SK-N-MC (cell line): ENCODE data around the gene PSD4.

Source experiments
- EZH2 ChIP-seq: fragments of 200-600 bp; sonication (generic); IDR thresholded peaks from one replicate; pipeline ENCODE4 v1.6.1; 2017; ENCODE audit warnings: antibody characterized with exemption
- POLR2AphosphoS5 ChIP-seq: IDR thresholded peaks from 2 replicates; pipeline ENCODE4 v1.6.1; 2012; ENCODE audit warnings: mild to moderate bottlenecking, low read depth, low read length, borderline replicate concordance

DNA sequence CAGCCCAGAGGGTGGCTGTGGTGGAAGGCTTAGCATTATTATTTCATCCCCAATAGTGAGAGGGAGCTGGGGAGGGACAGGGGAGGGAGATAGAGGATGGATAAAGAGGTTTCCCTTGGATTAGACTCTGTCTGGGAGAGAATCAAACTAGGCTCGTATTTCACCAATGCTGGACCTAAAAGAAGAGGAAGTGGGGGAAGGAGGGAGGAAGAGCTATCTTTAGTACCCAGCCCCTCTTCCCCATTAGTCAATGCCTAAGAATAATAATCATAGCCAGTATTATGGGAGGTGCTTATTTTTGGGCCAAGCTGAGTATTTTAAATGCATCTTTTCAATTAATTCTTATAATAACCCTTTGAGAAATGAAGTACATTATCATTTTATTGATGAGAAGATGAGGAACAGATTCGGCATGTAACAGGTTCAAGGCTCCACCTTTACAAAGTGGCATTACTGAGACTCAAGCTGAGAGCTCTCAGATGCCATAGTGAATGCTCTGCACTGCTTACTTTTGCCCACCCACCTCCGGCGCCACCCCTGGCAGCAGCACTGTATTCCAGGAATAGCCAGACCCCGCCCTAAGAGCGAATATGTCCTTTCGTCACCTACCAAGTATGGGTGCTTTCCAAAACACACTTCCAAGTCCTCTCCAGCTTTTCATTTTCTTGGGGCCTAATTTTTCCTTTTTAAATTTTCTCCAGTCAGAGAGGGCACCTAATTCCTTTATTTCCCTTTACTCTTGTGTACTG lies 83.9 kb downstream of the PSD4 start:
- TF ChIP-seq EZH2: no peak
- no peak for TF ChIP-seq POLR2AphosphoS5
